ENCODE measurements around the gene OR5A1.

Gene OR5A1

GRCh38 chr11:59480359-59480758, 44.1 kb downstream of the OR5A1 start:
- DNase-seq: no peak
